Mucosa of descending colon (tissue), 3 donors: Measurements from ENCODE around the gene MAGEB4. TPM values are rescaled to one million over a fixed set of nuclear protein-coding genes. Genes with fewer than 3 reads are reported as not detected.

ENCODE experiments used
- ATAC-seq: fragments of 200-7000 bp; cut with Tn5 transposase; one replicate; pipeline ENCODE4 v1.9.1; 2020; ENCODE audit warnings: mild to moderate bottlenecking, moderate library complexity
- DNase-seq, 3 donors: peaks; one replicate each; pipeline ENCODE4 v3.0.0-alpha.2; 2020
- H3K36me3 ChIP-seq: fragments of 200-600 bp; one replicate; pipeline ENCODE4 v1.8.0; 2021; ENCODE audit warnings: low read depth, mild to moderate bottlenecking
- H3K4me1 ChIP-seq: fragments of 200-600 bp; one replicate; pipeline ENCODE4 v1.8.0; 2021; ENCODE audit warnings: low read depth, mild to moderate bottlenecking
- H3K4me3 ChIP-seq: fragments of 200-600 bp; one replicate; pipeline ENCODE4 v1.8.0; 2021; ENCODE audit warnings: mild to moderate bottlenecking
- H3K9me3 ChIP-seq: fragments of 200-600 bp; one replicate; pipeline ENCODE4 v1.8.0; 2021; ENCODE audit warnings: mild to moderate bottlenecking
- intact Hi-C, 2 donors: fragments of 100-400 bp; cut with DNase I in 1 of 2; cut with micrococcal nuclease in 1 of 2; formaldehyde crosslinking; loops; one replicate each; pipeline versions ENCODE4 v1.11.0 to v1.11.1; 2022; cut with DNase I, micrococcal nuclease
- total RNA-seq, 3 donors: library from RNA; stranded (reverse); fragmentation: NEBNext Ultra II Directional in 2 of 3; extraction: Animal tissue kit (Norgen Biotek cat#: 25700) in 2 of 3; gene quantifications; one replicate each; pipeline versions ENCODE4 v1.2.1 to v1.2.4, GENCODE V29; 2021 to 2023
- TF ChIP-seq, protein P1 (sequence below): fragments of 200-600 bp; IDR thresholded peaks from one replicate; pipeline ENCODE4 v1.8.0; 2022; ENCODE audit warnings: antibody characterized with exemption, mild to moderate bottlenecking
- donor health status: DM: no; HTN: no; CAD: no; lungs with moderate emphysema.
- donor health status: DM: no; HTN: no; CAD: no.
- donor health status: DM: no; HTN: yes; CAD: no.

MAGEB4 gene
- total RNA-seq, 3 donors from 2014 or later = not detected

- intact Hi-C loops = no loop called here
- Histone ChIP-seq H3K4me1 (no peaks in the 10 kb centered on the region), H3K36me3 (no peaks in the 10 kb centered on the region), H3K9me3 (no peaks in the 10 kb centered on the region), H3K4me3 (no peak overlapping the region)
- ATAC-seq = no peak
- no peak for DNase-seq
- TF ChIP-seq, protein P1, sequence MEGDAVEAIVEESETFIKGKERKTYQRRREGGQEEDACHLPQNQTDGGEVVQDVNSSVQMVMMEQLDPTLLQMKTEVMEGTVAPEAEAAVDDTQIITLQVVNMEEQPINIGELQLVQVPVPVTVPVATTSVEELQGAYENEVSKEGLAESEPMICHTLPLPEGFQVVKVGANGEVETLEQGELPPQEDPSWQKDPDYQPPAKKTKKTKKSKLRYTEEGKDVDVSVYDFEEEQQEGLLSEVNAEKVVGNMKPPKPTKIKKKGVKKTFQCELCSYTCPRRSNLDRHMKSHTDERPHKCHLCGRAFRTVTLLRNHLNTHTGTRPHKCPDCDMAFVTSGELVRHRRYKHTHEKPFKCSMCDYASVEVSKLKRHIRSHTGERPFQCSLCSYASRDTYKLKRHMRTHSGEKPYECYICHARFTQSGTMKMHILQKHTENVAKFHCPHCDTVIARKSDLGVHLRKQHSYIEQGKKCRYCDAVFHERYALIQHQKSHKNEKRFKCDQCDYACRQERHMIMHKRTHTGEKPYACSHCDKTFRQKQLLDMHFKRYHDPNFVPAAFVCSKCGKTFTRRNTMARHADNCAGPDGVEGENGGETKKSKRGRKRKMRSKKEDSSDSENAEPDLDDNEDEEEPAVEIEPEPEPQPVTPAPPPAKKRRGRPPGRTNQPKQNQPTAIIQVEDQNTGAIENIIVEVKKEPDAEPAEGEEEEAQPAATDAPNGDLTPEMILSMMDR = no peak
Observed at GRCh38 chrX:30283456-30284200, 41.8 kb downstream of the MAGEB4 start.

Other genes starting within 250 kb of the MAGEB4 start
- gene MAGEB2, start 26.4 kb upstream of the MAGEB4 start, total RNA-seq = not detected
- not detected for gene MAGEB3, start 11.3 kb upstream of the MAGEB4 start, total RNA-seq
- not detected for gene MAGEB1, start 5.1 kb downstream of the MAGEB4 start, total RNA-seq
- not detected for gene NR0B1, start 67.4 kb downstream of the MAGEB4 start, total RNA-seq